Left renal pelvis (tissue), 4 donors: ENCODE data around the gene PLCG1. TPM values are rescaled to one million over a fixed set of nuclear protein-coding genes. Genes with fewer than 3 reads are reported as not detected.
A peak's percentile ranks its signal among the peaks of the same experiment; 100 is the strongest.
"Not testable (repeated sequence)": the region's sequence is repeated elsewhere in the genome, so short reads cannot be mapped to it uniquely, and the experiment has no call there.

Experiments
- DNase-seq, 4 donors: peaks; one replicate each; pipeline ENCODE4 v3.0.0-alpha.2; 2013; ENCODE audit warnings: low read depth in 4 of 4, low spot score in 3 of 4
- polyA plus RNA-seq, 4 donors: library from polyadenylated mRNA; unstranded; fragments of 120-200 nt; gene quantifications; one replicate each; pipeline ENCODE4 v1.2.1, GENCODE V29; 2013; ENCODE audit not compliant: insufficient read length in 4 of 4

PLCG1 gene
- polyA plus RNA-seq, 4 donors: 110 to 202 (median 144) TPM

DNA sequence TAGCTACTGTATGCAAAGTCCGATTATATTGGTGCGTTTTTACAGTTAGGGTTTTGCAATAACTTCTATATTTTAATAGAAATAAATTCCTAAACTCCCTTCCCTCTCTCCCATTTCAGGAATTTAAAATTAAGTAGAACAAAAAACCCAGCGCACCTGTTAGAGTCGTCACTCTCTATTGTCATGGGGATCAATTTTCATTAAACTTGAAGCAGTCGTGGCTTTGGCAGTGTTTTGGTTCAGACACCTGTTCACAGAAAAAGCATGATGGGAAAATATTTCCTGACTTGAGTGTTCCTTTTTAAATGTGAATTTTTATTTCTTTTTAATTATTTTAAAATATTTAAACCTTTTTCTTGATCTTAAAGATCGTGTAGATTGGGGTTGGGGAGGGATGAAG, 13.7 kb upstream of the PLCG1 start:
- DNase-seq: no peak

DNA sequence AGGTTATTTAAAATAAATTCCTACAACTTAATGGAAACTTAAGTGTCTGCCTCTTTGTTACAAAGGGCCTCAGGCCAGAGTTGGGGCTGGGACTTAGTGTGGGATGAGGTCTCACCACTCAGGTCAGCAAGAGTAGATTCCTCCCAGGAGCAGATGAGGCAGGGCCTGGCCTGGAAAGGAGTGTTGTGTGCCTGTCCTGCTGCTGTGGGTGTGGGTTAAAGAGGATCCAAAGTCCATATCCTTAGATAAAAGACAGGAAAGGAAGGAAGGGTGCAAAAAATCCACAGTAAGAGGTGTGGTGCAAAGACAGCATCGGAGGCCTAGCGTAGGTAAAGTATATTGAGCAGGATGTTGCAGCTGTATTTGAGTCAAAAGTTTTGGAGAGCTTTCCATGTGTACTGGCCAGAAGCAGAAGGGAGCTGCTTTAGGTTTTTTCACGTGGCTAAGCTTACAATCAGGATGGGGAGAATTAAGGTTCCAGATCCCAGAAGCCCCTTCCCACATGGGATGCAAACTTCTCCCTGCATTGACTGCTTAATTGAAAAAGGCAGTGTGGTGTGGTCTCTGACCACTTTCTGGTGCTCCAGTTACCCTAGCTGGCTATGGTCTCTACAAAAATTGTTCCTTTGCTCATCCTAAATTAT, 12.8 kb upstream of the PLCG1 start:
- no peak for DNase-seq

DNA sequence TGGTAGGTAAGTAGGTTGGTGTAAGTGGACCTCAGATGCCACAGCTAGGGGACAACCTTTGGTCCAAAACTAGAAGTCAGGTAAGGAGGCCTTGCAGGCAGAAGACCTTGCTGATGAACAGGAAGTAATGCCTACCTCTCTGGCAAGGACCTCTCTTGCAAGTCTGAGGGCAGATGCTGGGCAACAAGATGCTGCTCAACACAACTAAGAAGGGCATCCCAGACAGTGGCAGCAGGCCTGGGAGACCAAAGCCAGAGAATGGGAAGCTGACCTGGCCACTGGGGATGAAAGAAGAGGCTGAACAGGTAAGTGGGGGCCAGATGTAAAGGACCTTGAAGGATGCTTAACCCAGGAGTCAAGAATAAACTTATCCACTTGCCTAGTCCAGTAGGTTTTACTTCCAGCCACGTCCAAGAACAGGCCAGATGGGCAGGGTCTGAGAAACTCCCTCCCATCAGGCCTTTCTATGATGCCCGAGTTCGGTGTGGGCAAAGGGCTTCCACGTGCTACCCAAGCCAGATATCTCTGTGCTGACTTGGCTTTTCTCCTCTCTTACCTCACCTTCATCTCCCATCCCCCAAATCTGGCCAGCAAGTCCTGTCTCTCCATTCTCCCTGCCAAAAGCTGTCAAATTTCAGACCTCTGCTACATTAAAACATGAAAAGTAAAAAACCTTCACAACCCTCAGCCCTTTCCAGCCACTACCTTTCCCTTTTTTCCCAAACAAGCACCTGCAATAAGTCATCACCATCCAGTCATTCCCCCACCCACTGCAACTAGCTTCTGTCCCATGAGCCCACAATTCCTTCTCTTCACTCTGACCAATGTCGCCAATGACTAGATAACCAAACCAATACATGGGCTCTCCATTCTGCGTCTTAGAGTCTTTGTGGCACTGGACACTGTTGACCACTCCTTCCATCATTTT, 11.5 kb upstream of the PLCG1 start:
- DNase-seq: no peak

DNA sequence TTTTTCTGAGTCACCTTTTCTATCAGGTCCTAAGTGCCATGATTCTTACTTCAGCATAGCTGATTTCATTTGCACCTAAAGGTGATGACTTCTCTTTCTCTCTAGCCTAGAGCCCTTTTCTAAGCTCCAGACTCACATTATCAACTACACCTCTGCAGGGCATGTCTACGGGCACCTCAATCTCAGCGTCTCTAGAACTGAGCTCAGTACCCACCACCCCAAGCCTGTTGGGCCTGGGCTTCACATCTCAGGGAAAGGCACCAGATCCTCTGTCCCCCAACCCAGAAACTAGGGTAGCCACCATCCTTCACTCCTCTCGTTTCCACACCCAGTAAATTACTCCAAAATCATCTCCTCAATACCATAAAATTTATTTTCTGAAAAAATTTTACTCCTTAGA, 10.6 kb upstream of the PLCG1 start:
- DNase-seq: no peak

DNA sequence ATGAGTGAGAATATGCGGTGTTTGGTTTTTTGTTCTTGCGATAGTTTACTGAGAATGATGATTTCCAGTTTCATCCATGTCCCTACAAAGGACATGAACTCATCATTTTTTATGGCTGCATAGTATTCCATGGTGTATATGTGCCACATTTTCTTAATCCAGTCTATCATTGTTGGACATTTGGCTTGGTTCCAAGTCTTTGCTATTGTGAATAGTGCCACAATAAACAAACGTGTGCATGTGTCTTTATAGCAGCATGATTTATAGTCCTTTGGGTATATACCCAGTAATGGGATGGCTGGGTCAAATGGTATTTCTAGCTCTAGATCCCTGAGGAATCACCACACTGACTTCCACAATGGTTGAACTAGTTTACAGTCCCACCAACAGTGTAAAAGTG, 9.0 kb upstream of the PLCG1 start:
- not testable (repeated sequence) for DNase-seq

DNA sequence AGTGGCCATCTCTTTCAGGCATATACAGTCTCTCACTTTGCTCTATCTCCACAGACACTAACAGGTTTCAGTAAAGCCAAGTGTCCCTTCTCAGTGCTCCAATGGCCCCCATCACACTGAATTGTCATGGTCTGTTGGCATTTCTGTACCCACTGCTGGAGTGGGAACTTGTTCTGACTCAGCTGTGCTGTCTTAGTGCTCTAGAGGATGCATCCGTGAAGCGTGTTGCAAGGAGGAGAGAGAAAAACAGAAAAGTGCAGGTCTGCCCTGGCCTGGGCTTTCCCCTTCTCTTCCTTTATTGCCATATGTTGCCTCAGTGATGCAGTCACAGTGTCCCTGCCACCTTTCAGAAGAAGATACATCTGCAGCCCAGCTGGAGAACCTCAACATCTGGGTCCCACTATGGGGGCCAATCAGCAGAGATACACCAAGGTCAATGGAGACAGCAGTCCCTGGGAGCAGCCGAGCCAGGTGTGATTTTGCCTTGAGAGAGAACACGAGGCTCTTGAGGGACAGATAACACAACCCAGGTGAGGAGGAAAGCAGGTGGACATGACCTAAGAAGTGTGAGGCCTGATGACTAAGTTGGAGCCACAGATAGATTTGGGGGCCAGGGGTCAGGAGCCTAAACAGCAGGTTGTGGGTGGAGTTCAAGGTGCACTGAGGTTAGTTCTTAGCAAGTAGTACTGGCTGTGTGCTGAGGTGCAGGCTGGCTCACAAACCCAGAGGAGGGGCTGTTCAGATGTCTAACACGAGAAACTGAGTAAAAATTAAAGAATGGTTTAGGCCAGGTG, 5.6 kb upstream of the PLCG1 start:
- no peak for DNase-seq

DNA sequence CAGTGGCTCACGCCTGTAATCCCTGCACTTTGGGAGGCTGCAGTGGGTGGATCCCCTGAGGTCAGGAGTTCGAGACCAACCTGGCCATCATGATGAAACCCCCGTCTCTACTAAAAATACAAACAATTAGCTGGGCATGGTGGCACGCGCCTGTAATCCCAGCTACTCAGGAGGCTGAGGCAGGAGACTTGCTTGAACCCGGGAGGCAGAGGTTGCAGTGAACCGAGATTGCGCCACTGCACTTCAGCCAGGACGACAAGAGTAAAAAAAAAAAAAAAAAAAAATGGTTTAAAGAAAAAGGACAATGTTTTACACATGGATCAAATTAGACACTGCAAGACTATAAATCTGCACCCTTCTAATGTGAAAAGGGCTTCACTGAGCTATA, 5.0 kb upstream of the PLCG1 start:
- DNase-seq: not testable (repeated sequence)

DNA sequence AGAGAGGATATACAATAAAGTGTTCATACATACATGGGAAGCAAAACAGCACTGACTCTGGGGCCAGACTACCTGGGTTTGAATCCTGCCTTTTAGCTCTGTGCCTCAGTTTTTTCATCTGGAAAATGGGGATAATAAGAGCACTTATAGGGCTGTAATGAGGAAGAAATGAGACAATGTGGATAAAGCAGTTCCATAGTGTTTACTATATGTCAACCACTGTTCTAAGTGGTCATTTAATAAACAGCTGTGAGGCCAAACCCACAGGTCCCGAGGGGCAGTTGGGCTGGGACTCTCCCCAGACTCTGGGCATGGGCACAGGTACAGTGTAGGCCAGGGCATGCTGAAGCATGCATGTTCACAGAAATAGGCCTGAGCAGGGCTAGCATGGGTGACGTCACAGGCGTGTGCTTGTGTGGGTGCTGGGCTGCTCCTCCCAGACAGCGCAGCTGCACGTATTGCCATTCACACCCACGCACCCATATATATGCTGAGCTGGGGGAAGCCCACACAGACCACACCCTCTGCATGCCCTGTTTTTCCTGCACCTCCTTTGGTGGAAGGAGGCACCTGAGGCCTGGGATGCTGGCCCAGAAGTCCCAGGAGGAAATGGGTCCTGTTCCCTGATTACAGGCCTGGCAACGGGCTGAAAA, 3.5 kb upstream of the PLCG1 start:
- DNase-seq: no peak

DNA sequence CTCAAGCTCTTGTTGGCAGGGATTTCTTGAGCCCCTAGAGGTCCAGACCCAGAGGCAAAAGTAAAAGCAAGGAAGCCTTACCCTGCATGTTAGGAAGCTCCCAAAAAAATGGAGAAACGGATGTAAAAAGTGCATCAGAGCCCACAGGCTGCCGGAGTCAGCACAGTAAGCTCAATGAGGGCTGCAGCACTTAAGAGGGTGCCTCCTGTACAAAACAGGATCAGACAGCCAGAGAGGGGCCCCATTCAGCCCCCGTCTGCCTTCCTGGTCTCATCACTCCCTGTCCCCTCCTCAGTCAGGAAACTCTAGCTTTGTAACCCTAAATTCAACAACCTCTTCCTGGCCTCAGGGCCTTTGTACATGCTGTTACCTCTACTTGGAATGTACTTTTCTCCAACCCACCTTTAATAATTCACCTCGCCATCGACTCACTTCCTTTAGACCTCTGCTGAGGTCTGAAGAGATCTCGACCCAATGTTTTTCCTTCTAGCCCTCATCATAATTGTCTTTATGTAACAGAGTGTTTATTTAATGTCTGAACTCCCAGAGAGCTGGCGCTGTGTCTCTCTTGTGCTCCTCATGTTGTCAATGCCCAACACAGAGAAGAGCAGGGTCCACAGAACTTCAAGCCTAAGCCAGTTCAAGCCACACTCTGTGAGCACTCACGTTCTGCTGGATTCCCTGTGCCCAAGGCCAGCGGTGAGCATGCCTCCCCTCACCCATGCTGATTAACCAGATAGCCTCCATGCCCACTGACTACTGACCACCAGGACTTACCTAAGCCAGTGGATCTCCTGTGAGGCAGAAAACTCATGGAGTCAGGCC, 2.8 kb upstream of the PLCG1 start:
- no peak for DNase-seq

DNA sequence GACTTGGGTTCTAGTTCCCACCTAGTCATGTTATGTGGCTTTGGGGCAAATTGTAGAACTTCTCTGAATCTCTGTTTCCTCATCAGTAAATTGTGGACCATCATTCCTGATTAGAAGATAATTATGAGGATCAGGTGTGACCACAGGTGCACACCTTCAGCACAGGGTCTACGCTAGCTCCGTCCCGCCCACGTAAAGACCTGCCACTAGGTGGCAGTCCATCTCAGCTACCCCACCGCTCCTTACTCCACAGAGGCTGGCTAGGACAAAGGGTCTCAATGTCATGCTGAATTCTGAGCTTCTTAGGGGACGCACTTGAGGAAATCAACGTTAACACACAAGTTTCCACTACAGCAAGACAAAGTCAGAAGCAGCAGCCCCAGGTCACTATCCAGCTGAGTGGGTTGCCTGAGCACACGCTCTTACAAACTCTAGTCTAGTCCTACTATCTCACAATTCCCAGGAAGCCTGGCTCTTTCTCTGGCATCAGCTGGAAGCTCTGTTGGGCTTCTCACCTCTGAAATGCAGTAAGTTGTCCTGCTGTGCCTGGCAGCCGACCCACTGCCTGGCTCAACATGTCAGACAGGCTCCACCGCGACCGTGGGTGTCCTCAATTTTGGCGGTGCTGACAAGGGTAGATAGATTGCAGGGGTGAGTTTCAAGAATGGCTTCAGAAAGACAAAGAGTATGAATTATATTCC, 2.0 kb upstream of the PLCG1 start:
- no peak for DNase-seq

DNA sequence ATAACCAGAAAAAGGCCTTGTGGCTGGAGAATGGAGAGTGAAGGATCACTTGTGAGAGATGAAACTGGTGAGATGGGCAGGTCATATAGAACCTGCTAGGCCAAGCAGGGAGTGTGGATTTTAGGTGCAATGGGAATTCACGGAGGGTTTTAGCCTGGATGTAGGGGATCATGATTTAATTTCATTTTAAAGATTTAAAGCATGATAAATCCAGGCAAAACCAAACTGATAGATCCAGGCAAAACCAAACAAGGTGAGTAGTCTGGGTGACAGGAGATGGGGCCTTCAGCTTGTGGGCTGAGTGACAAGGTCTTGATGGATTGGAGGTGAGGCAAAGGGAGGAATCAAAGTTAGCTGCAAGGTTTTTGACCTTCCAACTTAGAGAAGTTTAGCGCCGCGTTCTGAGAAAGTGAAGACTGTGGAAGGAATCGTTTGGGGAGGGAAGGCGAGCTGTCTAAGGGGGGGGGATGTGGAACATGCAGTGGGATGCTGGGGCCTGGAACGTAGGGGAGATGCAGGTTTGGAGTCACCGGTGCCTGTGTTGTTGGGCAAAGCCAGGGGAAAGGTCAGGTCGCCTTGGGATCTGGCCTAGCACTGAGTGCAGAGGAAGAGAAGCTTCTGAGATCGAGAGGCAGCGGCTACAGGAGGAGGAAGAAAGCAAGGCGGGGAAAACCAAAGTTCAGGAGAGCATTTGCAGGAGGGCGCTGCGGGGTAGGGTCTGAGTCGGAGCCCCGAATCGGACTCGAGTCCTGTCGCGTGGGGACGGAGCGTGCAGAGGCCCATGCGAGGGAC, 1.3 kb upstream of the PLCG1 start:
- DNase-seq: no peak

DNA sequence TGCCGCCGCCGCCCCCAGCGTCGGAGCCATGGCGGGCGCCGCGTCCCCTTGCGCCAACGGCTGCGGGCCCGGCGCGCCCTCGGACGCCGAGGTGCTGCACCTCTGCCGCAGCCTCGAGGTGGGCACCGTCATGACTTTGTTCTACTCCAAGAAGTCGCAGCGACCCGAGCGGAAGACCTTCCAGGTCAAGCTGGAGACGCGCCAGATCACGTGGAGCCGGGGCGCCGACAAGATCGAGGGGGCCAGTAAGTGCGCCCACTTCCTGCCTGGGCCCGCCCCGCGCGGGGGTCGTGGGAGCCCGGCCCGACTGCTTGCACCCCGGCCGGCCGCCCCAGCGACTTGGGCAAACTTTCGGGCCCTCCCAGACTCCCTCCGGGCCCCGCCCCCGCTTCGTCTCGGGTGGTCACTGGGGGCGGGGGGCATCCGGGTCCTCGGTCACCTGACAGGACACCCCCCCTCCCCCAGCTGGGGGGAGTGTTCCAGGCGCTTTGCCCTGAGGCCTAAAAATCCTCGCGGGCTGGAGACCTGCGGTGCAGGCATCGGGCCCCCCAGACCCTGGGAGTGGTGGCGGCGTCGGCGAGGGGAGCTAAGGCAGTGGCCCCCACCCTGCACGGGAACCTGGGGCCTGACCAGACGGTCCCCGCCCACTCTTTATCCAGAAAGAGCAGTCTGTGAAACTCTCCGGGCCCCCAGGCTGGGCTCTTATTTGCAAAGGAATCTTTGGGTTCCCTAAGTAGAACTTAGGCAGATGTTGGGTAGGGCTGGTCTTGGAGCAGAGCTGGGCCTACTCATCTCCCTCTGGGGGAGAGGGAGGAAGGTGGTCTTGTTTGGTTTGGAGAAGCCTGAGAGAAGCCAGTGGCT, 501 bp downstream of the PLCG1 start:
- peak; percentile 56 to 75 (median 69) for DNase-seq

DNA sequence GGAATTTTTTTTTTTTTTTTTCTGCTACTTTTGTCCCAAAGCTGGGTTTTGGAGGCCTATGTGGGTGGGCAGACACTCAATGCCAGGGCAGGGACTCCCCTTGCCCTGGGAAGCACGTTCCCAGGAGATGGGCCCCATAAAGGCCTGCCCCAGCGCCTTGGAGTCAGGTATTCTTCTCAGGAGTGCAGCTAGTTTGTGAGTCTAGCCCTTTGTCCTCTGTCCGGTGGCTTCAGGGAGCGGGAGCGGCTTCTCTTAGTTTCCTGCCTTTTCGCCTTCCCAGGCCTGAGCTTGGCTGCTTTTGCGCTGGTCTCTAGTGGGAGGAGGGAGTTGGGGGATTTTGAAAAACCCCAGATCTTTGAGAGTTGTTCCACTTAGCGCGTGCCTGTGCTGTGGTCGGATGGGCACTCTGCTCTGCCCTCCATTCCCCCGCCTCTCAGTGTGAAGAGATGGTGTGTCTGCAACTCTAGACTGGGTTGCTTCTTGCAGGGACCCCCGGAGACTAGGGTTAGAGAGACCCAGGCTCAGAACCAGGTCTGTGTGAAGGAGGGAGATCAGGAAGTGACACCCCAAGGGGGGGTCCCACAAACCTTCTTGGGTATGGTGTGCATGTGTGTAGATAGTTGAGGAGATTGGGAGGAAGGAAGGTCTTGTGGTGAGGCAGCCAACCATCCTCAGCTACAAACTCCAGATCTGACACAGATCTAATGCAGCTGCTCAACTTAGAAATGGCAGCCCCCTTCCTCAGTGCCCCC, 1.3 kb downstream of the PLCG1 start:
- no peak for DNase-seq

DNA sequence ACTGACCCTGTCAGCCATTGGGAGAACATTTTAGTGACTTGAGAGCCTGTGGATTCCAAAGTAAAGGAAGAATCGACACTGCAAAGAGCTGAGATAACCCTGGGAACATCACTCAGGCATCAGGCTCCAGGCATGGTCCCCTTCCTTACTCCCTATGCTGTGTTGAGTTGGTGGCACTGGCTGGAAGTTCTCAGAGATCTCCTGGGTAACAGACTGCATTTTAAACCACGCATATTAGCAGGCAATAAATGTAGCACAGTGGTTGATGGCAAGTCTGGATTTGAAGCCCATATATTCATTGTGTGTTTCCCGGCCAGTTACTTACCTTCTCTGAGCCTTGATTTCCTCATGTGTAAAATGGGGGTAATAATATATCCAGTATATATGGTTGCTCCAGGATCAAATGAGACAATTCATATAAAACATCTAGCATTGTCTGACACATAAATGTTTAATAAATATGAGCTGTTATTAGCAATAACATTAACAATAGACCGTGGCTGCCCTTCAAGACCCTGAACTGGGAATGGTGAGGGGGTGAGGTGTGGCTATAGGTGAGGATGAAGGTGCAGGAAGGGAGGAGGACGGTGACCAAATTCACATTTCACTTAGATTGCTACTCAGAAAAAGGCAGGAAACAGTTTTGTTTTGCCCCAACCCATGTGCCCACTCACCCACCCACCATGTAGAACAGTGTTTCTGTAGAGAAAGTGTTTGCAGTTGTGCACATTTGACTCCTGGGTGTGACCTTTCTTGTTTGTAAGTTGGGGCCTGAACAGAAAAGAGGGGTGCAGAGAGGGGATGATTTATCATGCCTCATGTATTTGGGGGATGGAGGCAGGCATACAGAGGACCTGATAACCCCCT, 2.1 kb downstream of the PLCG1 start:
- DNase-seq: no peak

DNA sequence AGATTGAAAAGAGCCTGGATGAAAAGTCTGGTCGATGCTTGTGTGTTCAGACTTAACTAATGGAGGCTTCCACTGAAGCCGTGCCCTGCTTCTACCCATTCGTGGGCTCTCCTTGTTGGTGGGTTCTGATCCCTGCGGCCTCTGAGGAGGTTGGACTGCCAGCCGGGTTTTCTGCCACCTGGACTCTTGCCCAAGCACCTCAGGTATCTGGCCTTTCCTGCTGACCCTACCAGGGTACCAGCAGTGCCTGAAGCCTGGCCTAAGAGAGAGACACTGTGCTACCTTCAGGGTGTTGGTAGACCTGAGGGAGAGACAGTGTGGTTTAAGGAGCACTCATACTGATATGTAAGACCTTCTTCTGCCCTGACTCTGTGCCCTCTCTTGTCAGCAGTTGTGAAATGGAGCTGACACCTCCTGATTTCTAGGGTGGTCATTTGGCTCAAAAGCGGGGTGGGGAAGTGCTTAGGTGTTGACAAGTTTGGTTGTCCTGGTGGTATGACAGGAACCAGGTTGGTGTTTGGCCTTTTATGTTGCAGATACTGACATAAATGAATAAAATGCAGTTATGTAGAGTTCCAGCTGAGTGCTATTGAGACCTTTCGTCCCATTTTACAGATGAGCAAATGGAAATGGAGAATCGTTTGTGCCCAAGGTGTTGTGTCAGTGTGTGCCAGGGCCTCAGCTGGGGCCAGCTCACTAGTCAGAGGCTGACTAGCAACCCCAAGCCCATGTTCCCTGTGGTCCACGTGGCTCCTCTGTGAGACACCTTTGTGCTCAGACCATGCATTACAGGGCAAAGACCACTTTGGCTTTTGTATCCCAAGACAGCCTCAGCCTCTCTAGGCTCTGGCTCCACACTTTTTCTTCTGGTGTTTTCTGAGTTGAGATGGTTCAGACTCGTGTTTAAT, 3.1 kb downstream of the PLCG1 start:
- DNase-seq: no peak
